Hematopoietic multipotent progenitor cell treated with erythropoietin and hydrocortisone succinate and interleukin-3 and kit ligand, for 17 days (in vitro differentiated cells): ENCODE results near the gene GRIK5.
"Not testable (repeated sequence)": the region's sequence is repeated elsewhere in the genome, so short reads cannot be mapped to it uniquely, and the experiment has no call there.

Experiments
- DNase-seq: peaks from one replicate; pipeline ENCODE4 v3.0.0-alpha.2; 2015; ENCODE audit warnings: low spot score

Gene GRIK5

DNA sequence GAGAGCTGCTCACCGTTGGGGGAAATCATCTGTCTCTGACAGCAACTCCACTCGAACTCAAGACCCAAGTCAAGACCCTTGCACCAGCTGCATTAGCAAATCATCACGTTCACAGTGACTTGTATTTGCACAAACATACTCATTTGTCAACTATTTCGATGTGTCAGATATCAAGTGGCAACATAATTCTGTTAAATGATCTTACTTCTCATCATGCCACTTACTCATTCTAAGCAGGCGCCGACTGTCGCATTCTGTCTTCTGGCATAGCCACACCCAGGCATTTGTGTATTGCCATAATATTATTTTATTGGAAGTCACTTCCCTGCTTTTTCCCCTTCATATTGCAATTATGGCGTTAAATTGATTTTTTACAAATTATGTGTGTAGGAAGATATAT, 53.0 kb downstream of the GRIK5 start:
- DNase-seq: no peak

GRCh38 chr19:42012747-42013146, 57.3 kb downstream of the GRIK5 start:
- not testable (repeated sequence) for DNase-seq

DNA sequence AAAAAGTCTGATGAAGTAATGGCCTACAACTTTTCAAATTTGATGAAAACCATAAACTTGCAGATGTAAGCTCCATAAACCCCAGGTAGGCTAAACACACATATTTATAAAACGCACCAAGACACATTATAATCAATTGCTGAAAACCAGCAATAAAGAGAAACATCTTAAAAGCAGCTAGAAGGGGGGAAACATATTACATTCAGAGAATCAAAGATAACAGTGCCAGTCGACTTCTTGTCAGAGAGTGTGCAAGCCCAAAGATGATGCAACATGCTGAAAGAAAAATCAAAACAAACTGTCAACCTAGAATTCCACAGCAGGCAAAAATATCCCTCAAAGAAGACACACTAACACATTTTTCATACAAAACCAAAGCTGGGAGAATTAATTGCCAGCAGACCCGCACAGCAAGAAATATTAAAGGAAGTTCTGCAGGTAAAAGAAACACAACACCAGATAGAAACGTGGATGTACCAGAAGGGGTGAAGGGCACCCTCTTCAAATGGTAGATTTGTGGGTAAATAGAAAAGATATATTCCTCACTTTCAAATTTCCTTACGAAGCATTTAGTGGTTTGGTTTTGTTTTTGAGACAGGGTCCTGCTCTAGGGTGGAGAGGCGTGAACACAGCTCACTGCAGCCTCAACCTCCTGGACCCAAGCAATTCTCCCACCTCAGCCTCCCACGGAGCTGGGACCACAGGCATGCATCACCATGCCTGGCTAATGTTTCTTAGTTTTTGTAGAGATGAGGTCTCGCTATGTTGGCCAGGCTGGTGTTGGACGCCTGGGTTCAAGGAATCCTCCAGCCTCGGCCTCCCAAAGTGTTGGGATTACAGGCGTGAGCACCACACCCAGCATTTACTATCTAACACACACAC, 59.5 kb downstream of the GRIK5 start:
- peak; percentile 15 for DNase-seq

- no peak for DNase-seq
These were observed 63.4 kb downstream of the GRIK5 start for GRCh38 chr19:42006569-42006968.

DNA sequence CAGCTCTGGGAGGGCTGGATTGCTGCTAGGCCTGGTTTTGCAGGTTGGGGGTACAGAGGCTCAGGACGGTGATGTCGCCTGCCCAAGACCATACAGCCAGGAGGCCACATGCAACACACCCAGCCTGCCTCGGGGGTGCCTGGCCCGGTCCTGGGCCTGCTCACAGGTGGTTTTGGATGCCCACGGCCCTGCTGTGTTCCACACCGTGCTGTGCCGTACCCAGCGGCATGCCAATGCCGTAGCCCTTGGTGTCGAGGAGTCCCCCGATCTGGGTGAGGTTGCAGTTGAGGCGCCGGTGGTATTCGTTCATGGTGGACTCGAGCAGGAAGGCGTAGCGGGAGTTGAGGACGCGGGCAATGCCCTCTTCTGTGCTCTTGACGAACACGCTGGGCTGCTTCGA, 64.5 kb downstream of the GRIK5 start:
- no peak for DNase-seq

GRCh38 chr19:42003506-42004294, 66.3 kb downstream of the GRIK5 start:
- DNase-seq: no peak

GRCh38 chr19:41999878-42000208, 70.2 kb downstream of the GRIK5 start:
- no peak for DNase-seq

GRCh38 chr19:41999071-41999877, 70.7 kb downstream of the GRIK5 start:
- DNase-seq: no peak

DNA sequence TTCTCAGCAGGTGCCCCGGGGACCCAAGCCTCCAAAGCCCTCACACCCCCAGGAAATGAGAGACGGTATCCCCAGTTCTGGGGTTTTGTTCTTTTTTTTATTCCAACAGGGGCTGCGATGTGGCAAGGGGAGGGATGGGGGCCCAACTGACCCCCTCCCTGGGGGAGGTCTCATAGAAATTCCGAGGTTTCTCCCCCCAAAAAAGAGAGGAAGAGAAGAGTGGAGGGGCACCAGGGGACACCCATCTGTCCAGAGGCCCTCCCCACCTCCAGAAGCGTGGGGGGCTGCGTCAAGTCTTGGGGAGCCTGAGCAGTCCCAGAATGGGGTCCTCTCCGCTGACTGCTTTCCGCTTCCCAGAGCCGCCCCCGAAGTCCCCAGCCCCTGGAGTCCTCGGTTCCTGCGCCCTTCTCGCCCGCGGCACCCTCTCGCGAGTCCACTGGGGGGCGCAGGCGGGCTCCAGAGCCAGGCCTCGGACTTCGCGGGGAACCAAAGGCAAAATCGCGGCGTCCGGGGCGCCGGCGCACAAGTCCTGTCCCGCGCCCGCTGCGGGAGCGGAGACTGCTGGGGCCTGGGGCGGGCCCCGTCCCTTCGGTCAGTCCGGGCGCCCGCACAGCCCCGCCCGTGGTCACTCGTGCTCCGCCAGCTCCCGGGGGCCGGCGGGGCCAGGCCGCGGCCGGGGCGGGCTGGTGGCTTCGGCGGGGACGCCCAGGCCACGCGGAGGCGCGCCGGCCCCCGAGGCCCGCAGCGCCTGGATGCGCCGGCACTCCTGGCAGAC, 71.6 kb downstream of the GRIK5 start:
- DNase-seq: no peak

GRCh38 chr19:41997851-41998229, 72.2 kb downstream of the GRIK5 start:
- DNase-seq: no peak

DNA sequence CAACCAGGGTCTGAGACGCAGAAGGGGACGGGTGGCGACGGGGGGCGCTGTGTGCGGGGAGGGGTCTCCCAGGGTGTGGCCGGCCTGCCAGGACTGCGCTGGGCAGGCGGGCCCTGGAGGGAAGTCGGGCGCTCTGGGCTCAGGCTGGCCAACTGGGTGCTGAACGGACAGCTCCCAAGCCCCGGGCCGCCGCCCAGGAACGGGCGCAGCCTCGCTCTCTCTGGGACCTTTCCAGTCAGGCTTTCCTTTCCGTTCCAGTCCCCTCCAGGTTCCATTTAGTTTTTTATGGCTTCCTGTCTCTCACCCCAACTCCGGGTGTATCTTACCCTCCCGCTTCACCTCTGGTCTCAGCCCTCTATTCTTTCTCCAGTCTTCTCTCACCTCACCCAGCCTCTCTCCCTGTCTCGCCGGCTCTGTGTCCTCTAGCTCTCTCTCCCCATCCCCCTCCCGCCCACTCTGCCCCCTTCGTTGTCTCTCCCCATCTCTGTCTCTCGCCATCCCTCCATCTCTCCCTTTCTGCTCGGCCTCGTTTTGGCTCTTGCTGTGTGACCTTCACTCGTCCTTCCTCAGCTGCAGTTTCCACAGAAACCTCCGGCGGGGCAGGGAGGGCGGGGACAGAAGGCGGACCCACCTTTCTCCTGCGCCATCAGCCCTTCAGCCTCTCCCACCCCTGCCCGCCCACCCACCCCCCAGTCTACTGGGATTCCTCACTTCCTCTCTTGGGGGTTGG, 72.7 kb downstream of the GRIK5 start:
- DNase-seq: no peak

DNA sequence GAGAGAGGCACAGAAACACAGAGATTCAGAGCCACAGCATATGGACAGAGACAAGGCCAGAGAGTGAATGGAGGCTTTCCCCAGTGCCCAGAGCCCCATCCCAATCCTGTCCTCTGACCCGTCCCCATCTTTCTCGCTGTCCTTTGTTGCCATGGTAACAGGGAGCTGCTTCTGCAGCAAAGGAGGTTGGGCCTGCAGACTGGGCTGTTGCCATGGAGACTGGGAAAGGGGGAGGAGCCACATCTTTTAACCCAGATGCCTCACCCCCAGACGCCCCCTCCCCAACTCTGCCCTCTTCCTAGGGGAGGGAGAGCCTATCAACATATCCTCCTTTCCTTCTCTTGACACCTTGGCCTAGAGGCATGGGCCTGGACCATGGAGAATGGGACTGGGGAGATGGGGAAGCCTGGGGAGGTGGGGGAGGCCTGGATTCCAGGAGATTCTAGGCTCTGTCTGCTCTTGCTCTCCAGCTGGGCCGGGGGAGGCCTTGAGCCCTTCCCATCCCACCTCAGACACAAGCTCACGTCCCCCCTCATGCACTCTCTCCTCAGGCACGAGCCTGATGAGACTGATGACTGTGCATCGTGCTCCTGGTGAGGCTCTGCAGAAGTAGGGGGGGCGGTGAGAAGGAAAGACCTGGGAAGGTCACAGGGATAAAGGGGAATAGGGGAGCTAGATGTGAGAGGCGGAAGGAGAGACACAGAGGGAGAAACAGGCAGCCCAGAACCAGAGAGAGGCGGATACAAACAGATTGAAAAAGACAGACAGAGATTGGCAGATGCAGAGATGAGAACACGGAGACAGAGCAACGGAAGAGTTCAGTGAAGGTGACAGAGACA, 73.8 kb downstream of the GRIK5 start:
- DNase-seq: no peak

DNA sequence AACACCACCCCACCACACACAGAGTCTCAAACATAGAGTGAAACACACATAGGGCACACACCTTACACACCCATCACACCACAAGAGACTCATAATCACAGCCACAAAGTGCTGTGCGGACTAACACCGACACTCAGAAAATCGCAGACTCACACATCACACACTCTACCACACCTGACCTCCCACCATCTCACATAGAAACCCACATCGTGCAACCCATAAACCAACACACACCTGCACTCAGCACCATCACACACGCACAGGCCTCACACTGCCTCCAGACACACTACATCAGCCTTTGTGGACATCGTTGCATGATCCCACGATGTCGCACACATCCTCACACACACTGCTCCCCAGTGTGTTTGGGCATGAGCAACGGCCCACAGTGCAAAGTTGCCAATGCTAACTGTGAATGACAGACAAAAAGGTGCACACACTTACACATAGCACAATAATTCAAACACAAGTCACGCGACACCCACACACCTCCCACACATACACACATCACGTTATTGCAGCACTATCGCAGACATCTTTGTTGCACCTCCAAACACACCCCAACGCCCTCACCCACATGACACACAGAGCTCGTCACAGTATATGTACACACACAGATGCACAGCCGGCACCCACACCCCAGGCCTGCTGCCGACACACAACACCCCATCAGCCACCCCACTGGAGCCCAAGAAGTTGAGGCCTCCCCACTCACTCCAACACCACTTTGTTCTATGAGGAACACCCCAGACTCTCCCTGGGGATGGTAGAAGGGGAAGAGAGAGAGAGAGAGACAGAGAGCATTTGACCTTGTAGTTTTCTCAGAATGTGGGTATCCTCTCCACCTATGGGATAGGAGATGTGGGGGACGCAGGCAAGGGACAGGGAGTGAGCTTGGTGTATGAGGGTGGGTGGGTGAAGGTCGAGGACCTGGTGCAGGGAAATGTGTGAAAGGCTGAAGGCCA, 74.7 kb downstream of the GRIK5 start:
- no peak for DNase-seq

DNA sequence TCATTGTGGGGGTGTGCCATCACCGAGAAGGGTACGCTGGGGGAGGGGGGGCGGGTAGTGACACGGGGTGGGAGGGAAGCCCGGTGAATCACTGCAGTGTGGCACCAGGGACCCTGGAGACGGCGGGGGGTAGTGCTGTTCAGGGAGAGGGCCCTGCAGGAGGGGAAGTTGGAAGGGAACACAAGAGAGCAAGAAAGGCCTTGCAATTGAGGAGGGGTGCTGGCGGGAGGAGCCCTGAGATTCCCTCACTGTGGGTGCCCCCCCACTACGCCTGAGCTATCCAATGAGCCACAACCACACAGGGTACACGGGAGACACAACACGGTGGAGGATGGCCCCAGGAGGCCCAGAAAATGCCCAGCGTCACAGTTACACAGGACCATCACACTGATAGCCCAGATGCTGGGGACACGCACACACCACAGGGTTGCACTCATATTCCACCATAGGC, 75.5 kb downstream of the GRIK5 start:
- DNase-seq: no peak

DNA sequence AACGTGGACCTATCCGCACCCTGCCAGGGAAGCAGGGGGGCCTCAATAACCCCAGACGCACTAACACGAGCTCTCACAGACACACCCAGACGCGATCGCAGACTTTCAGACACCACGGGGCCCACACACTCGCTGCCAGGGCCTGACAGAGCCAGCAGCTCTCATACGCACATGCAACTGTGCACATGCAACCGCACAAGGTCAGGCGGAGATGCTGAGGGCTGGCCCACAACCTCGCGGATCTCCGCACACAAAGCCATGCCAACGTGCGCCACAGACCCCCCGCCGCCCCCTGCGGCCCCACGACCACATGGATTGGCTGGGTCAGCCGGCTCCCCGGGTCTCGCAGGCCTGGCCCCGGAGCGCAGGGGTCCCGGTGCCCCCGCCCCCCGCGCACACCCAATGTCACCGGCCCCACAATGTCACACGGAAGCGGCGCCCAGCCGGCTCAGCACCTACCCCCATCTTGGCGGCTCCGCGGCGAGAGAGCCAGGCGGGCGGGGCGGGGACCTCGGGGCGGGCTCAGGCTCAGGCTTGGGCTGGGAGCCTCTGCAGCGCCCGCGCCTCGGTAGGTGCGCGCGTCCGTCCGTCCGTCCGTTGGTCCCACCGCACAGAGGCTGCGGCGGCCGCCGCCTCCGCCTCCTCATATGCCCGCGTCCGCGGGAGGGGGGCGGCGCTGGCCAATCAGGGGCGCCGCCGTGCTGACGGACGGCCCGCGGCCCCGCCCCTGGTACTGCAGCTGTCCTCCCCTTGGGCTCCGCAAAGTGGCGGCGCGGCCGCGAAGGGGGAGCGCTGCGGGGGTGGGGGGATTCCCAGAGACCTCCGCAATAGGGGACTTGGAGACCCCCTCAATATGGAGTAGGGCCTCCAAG, 76.2 kb downstream of the GRIK5 start, which contains the start of gene ATP1A3:
Gene ATP1A3 (minus strand): TSS at position 619 of the 872 bp plus-strand sequence. CDS start 154 bp downstream, at position 465.
- no peak for DNase-seq

DNA sequence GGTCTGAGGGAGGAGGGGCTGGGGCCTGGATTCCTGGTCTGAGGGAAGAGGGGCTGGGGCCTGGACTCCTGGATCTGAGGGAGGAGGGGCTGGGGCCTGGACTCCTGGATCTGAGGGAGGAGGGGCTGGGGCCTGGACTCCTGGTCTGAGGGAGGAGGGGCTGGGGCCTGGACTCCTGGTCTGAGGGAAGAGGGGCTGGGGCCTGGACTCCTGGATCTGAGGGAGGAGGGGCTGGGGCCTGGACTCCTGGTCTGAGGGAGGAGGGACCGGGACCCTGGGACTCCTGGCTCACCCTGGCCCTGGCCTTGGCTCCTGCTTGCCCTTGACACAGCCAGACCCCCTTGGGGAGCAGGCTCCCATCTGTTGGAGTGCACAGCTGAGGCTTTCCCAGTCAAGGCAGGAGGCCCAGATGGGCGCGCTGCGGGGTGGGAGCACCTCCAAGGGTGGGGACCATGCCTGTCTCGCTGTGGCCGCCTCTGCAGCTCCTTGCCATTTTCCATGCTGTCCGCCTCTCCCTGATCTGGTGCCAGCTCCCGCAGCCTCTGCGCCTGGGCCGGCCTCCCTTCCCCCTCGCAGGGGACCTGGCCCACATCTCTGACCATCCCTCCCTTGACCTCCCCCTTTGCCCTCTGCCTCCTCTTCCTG, 78.0 kb downstream of the GRIK5 start:
- DNase-seq: not testable (repeated sequence)

GRCh38 chr19:41991025-41991424, 79.0 kb downstream of the GRIK5 start:
- DNase-seq: no peak
